ENCODE data around the gene ALPK1.
"Not testable (repeated sequence)": the region's sequence is repeated elsewhere in the genome, so short reads cannot be mapped to it uniquely, and the experiment has no call there.

The ALPK1 gene

GRCh38 chr4:112296949-112297880, at the start of gene ALPK1:
TSS of gene ALPK1 (plus strand) at chr4:112297369.
- no peak for DNase-seq (ENCODE audit: low read depth)

GRCh38 chr4:112251019-112251643, 46.0 kb upstream of the ALPK1 start:
- DNase-seq (ENCODE audit: low read depth), result no peak

- DNase-seq (ENCODE audit: low read depth), result no peak
Observed at GRCh38 chr4:112252234-112252633, 44.9 kb upstream of the ALPK1 start.

- DNase-seq (ENCODE audit: low read depth), result no peak
Observed at GRCh38 chr4:112253382-112254000, 43.7 kb upstream of the ALPK1 start.

DNA sequence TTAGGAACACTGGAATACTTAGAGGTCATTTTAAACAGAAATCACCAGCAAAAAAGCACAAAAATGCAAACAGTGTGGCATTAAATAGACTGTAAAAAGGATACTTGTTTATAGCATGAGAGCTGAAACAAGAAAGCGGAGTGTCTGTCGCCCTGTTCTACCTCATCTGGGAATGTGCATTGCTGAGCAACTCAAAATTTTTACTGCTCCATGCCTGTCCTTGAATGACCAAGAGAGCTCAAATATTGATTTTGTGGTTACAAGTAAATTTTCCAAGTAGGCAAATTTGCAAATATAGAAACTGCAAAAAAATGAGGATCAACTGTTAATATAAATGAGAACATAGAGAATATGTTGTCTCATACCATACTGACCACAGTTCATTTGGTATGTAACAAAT, 40.1 kb upstream of the ALPK1 start:
- DNase-seq (ENCODE audit: low read depth), result no peak

DNA sequence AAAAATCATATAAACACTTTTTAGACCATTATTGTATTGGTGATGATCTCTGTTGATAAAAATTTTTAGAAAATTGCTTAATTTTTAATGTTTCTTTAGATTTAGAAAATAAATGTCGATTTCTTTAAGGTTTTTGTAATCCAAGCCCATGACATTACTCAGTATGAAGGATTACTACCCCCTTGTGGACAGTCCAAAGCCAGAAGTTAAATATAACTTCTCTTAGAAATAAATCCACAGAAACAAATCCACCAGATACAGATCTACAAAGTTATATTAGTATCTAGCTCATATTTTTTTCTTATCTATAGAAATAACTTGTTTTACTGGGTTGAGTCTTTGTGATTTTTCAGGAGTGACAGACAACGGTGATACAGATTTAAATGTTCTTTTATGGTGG, 30.3 kb upstream of the ALPK1 start:
- no peak for DNase-seq (ENCODE audit: low read depth)

- no peak for DNase-seq (ENCODE audit: low read depth)
Observed at GRCh38 chr4:112270051-112270450, 27.1 kb upstream of the ALPK1 start.

DNA sequence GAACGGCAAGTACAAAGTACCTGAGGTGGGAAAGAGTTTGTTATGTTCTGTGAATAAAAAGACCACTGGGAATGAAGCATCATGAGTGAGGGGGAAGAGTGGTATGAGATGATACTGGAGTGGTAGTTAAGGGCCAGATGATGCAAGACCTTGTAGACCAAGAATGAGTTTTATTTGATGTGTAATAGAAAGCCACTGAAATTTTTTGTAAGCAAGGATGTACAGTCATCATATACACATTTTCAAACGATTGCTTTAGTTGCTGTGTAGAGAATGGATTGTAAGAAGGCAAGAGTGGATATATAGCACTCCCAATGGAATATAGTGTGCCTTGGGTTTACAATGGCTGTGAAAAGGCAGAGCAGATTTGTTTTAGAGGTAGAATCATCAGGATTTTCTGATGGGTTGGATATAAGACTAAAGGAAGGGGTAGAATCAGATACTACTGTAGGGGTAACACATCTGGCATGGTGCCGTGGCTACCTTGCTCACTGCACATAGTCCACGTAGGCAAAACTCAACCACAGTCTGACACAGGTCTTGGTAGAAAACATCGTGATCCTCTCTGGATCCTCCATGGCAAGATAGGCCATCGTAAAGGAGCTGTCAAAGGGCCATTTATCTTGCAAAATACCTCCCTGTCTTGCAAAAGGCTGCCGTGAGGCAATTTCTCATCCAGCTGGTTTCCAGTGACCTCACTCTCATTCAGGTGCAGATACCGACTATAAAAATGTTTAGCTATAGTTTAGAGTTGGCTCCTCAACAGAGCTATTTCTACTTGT, 26.3 kb upstream of the ALPK1 start:
- DNase-seq (ENCODE audit: low read depth), result no peak

GRCh38 chr4:112272292-112272691, 24.9 kb upstream of the ALPK1 start:
- no peak for DNase-seq (ENCODE audit: low read depth)

DNA sequence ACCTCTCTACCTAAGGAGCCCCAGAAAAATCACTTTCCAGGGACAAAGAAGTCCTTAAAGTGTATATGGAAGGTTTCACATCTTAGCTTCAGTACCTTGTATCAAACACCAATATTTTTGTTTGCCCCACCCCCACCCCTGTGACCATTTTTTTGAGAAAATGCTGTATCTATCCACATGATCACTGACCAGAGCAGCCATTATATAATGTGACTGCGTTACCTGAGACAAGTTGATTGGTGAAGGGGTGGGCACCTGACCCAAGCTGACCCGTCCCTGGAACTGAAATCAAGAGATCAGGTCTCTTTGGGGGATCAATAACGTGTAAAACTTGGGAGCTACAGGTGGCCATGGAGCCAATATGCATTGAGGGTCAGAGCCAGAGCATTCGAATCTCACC, 22.2 kb upstream of the ALPK1 start:
- DNase-seq (ENCODE audit: low read depth), result no peak

DNA sequence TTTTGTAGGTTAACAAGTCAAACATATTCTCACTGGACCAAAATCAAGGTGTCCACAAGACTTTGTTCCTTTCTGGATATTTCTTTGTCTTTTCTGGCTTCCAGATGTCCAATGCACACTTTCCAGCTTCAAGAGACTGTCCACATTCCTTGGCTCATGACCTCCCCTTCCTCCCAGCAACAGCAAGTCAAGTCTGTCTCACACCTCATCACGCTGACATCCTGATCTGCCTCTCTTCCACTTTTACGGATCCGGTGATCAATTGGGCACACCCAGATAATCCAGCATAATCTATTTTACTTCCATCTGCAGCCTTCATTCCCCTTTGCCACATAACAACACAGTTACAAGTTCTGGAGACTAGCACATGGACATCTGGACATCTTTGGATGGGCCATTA, 21.1 kb upstream of the ALPK1 start:
- no peak for DNase-seq (ENCODE audit: low read depth)

DNA sequence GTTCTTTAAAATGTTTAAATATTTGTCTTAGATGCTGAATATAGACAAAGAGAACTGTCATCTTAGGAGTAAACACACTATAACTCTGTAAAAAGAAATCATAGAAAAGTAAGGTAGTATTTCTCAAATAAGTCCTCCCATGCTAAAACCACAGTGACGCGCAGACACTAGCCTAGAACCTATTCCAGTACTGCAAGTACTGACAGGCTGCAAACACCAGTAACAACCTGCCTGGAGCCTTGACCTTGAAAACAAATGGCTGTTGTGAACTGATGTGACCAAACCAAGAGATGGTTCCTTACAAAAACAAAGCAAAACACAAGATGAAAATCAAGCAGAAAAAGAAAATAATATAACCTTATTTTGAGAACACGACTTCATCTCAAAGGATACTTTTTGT, 19.9 kb upstream of the ALPK1 start:
- DNase-seq (ENCODE audit: low read depth), result no peak

GRCh38 chr4:112277705-112278448, 19.3 kb upstream of the ALPK1 start:
- no peak for DNase-seq (ENCODE audit: low read depth)

GRCh38 chr4:112279025-112279881, 17.9 kb upstream of the ALPK1 start:
- no peak for DNase-seq (ENCODE audit: low read depth)

GRCh38 chr4:112279882-112280315, 17.3 kb upstream of the ALPK1 start:
- DNase-seq (ENCODE audit: low read depth), result no peak

DNA sequence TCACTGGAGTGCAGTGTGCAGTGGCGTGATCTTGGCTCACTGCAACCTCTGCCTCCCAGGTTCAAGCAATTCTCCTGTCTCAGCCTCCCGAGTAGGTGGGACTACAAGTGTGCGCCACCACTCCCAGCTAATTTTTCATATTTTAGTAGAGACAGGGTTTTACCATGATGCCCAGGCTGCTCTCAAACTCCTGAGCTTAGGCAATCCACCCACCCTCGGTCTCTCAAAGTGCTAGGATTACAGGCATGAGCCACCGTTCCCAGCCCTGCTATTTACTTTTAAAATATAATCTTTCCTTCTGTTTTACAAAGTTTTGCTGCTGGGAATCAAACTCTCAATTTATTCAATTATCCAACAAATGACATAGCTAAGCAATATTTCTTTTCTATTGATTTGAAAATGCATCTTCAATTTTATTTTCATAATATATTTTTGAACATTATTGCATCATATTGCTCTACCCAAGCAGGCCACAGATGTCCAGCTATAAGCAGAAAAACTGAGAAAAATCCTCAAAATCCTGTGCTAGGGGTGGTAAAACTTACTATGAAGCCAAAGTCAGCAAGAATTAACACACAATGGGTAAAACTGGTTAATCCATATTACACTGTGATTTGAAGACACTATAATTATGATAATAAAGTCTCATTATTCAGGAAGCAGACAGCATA, 16.6 kb upstream of the ALPK1 start:
- DNase-seq (ENCODE audit: low read depth), result no peak

DNA sequence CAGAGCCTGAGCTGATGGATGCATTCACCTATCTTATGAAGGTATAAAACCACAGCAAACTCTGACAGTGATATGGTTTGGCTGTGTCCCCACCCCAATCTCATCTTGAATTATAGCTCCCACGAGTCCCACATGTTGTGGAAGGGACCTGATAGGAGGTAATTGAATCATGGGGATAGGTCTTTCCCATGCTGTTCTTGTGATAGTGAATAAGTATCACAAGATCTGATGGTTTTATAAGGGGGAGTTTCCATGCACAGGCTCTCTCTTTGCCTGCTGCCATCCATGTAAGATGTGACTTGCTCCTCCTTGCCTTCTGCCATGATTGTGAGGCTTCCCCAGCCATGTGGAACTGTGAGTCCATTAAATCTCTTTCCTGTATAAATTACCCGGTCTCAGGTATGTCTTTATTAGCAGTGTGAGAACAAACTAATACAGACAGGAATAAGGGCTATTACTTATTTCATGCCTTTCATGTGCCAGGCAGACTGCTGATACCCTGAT, 15.2 kb upstream of the ALPK1 start:
- not testable (repeated sequence) for DNase-seq (ENCODE audit: low read depth)

- DNase-seq (ENCODE audit: low read depth), result no peak
Observed at GRCh38 chr4:112282860-112283667, 14.1 kb upstream of the ALPK1 start.

DNA sequence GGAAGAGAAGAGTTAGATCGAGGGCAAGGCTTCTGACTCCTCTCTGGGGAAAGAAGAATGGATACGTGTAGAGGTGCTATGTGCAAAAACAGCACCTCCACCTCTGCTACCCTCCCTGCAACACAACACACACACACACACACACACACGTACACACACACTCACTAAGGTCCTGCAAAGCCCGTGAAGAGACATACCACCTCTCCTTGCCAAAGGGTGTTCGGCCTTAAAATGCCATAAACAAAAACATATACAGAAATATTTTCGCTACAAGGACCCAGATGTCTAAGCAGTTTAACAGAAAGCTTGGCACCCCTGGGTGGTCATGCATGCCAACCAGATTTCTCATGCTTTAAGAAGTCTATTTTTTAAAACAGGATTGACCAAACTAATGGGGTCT, 13.0 kb upstream of the ALPK1 start:
- no peak for DNase-seq (ENCODE audit: low read depth)

All from stimulated activated CD8-positive, alpha-beta memory T cell treated with anti-CD3 and anti-CD28 coated beads, Interleukin-15, amount 100 ng/mL, for 24 hours (primary cell).